Smooth muscle cell of the brain vasculature (primary cell): ENCODE measurements around the gene PPP4R4.

ENCODE experiments used
- DNase-seq: peaks from one replicate; pipeline ENCODE4 v3.0.0-alpha.2; 2012; ENCODE audit warnings: low read depth, low spot score

The PPP4R4 gene

DNA sequence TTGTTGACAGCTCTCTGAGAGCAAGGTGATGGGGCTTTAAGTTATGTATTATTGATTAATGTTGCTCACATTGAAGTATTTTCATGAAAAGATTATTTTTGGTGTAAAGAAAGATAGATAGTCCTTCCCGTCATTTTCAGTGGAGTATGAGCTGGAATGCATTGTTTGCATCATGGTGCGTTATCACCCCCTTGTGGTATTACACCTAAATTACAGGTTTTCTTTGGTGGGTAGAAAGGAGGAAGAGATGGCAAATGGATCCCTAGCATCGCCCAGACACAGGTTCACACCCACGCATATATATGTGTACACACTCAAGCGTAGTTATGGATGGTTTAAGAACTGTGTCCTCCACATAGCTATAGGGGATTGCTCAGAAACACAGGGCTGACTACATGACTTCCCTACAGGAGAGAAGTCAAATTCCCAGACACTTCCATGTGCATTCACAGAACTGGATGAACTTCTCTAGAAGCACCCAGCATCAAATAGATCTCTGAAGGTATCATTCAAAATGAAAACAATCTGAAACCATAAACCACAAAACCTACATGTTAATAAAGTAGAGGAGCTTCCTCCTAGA is 133.4 kb downstream of the PPP4R4 start:
- no peak for DNase-seq

- no peak for DNase-seq
These were observed 135.6 kb downstream of the PPP4R4 start for GRCh38 chr14:94309721-94310120.

DNA sequence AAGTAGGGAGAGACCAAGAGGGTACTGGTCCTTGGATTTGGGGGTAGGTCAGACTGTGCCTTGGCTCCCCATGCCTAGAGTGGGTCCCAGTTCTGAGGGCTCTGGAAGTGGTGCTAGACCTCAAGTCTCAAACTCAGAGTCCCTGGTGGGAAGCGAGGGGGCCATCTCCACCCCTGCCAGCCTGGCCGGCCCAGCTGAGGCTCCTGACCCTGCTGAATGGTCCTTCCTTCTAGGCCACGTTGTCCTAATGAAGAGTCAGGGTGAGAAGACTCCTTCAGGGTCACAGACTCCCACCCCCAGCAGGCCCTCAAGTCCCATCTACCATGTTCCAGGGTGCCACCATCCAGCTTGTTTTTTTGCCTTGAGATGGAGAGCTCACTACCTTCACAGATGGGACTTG is 136.1 kb downstream of the PPP4R4 start:
- DNase-seq, result no peak

DNA sequence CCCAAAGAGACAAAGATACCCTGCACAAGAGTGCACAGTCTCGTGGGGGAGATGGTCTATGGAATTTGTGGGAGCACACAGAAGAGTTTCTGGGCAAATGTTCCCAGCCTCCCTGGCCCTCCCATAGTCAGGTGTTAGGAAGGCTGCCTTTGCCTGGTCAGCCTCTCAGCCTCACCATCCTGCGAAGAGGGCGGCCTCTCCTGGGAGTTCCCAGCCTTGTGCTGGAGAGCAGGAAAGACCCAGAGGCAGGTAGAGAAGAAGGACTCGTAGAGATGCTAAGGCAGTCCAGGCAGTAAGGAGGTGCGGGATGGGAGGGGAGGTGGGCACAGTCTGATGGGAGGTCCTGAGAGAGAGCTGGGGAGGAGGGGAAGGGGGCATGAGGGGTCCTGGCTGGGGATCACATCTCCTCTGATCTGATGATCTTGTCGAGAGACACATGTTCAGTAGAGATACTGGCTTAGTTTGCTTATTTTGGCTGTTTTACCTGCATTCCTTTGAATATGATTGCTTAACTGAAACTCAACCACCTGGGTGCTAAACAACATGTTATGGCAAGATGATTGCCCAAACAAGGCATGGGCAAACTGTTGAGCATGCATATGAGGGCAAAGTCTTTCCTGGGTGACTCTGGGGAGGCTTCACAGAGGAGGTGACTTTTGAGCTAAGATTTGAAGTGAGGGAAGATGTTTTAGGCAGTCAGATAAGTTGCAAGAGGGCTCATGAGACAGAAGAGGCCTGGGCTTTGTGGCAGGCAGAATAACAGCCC is 138.5 kb downstream of the PPP4R4 start:
- DNase-seq, result no peak

DNA sequence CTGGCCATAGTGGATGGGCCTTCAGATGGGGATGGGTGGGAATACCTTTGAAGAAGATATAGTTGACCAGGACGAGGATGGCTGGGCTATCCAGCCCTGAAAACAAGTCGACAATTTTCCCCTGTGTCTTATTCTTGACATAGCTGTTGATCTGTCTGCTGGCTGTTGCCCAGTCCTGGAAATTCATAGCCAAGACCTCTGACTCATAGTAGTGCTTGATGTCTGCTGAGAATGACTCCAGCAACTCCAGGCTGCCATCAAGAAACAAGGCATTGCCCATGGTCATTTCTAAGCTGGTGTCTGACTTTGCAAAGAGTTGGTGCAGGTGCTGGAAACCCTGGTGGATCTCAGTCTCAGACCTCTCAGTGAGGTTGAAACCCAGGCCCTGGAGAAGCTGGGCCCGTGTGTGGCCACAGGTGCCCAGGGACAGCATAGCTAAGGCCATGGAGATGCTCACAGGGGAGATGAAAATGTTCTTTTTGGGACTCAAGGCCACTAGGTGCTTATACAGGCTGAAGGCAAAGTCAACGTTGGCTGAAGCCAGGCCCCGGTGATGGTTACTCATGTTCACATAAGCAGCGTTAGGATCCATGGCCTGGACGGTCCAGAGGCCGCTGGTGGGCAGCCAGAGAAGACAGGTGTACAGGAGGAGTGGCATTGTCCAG is 140.0 kb downstream of the PPP4R4 start:
- no peak for DNase-seq

DNA sequence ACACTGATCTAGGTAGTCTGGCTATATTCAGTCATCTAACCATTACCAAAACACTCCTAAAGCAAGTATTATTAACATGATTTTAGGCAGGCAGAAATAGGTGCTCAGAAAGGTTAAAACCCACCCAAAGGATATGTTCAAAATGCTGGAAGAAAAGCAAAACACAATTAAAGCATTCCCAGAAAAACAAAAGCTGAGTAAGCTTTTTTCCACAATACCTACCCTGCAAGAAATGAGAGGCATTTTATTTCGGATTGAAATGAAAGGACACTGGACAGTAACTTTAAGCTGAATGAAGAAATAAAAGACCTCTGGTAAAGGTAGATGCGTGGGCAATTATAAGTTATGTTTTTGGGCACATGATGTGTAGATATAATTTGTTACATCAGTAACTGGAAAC is 140.8 kb downstream of the PPP4R4 start:
- no peak for DNase-seq

GRCh38 chr14:94316692-94317091 is 142.6 kb downstream of the PPP4R4 start:
- DNase-seq, result no peak

DNA sequence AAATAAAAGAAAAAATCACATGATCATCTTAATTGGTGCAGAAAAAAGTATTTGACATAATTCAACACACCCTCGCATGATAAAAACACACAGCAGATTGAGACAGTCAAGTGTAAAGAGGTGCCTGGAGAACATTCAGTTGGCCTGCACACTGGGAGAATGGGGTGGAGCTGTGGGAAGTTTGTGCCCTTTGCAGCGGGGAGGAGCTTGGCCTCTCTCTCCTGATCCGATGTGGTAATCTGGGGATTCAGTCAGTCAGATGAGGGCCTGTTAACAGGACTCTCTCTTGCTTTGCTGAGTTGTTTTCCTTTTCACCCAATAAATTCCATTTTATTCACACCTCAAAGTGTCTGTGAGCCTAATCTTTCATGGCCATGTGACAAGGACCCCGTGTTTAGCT is 143.1 kb downstream of the PPP4R4 start:
- DNase-seq, result no peak

GRCh38 chr14:94320243-94320642 is 146.1 kb downstream of the PPP4R4 start:
- DNase-seq, result no peak

GRCh38 chr14:94321421-94322271 is 147.5 kb downstream of the PPP4R4 start:
- DNase-seq, result no peak

DNA sequence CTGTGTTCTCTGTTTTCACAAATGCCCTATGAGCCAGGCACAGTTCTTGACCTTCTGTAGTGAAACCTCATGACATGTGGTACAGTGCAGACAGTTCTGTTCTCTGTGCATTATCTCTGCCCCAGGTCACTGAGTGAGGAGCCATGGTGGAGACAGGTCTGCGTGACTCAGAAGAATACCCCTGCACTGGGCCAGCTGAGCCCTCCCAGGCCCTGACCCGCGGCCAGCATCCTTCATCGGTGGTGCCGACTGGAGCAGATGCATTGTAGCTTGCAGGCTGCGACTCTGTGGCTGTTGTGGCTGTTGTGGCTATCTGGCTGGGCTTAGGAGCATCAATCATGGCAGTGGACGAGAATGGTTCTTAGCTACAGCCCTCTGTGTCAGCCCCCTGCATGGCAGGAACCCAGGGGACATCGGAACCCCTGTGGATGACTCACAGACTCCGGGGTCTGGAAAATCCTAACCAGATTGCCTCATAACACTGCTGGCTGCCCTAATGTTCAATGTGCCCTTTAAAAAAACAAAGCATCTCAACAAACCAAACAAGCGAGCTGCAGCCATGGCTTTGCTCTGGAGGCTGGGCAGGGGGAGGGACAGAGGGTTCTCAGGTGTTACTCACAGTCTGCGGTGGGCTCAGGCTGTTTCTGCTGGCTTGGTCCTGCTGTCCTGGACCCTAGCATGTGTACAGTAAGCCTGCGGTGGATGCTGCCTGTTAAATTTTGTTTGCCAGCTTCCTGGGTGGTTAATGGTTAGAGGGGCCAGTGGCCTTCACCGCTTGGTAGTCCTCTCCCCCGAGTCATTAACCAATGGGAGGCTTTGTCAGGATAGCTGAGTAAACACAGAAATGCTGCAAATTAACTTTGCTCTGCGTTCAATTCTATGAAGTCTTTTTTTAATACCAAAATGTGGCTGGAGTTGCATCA is 148.8 kb downstream of the PPP4R4 start, which contains the start of gene SERPINA6:
SERPINA6 (minus strand) TSS at position 689 of the 923 bp plus-strand sequence. CDS start 8,688 bp downstream, outside the sequence.
- peak; percentile 35 for DNase-seq

DNA sequence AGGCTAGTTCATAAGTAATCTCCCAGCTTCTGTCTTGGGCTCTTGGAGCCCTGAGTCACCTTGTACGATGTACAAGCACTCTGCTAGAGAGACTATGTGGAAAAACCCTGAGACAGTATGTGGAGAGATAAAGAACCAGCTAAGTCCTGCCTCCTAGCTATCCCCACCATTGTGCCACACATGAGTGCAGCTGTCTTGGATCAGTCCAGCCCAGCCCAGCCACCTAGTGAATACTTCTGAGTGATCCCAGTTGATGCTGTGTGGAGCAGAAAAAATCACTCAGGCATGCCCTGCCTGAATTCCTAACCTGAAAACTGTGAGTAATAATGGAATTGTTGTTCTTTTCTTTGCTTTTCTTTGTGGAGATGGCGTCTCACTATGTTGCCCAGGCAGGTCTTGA is 154.1 kb downstream of the PPP4R4 start:
- no peak for DNase-seq
